ENCODE measurements around the gene DDO. TPM values are rescaled to one million over a fixed set of nuclear protein-coding genes. Genes with fewer than 3 reads are reported as not detected.
A peak's percentile ranks its signal among the peaks of the same experiment; 100 is the strongest.

DDO gene
- total and polyA plus RNA-seq, 4 donors, result 0.79 to 3.1 (median 2.0) TPM

- H3K9me3 ChIP-seq (ENCODE audit: control insufficient read depth in 4 of 4, insufficient read depth in 3 of 4, low read length in 3 of 4), result no peaks in the 10 kb centered on the region
- no peak for TF ChIP-seq CTCF (IDR thresholded peaks at IDR 0.05; ENCODE audit: control extremely low read depth, extremely low read depth)
- H3K36me3 ChIP-seq (ENCODE audit: control insufficient read depth in 4 of 4, insufficient read depth in 4 of 4, low read length in 4 of 4), result no peaks in the 10 kb centered on the region
- H3K27me3 ChIP-seq (ENCODE audit: control insufficient read depth in 3 of 3, insufficient read depth in 3 of 3, low read length in 2 of 3), result no peaks in the 10 kb centered on the region
- H3K9ac ChIP-seq (ENCODE audit: insufficient read depth in 1 of 2, low read length in 2 of 2), result no peak overlapping the region
- DNase-seq, result peak in 1 of 3 donors; percentile 15
- 33 to 56% methylated on average over 4 of the region's 4 CpGs for WGBS, 2 donors
- H3K27ac ChIP-seq (ENCODE audit: low read depth in 1 of 2, low read length in 1 of 2), result no peak overlapping the region
- ATAC-seq (ENCODE audit: insufficient read depth, low FRiP score), result no peak
- H3K4me1 ChIP-seq (ENCODE audit: control insufficient read depth in 5 of 5, insufficient read depth in 5 of 5, low read length in 5 of 5), result peaks cover 0 to 1% (median 0%) of the 10 kb centered on the region in 5 donors
- H3K4me3 ChIP-seq, result no peak overlapping the region
These were observed 25.5 kb downstream of the DDO start for GRCh38 chr6:110389689-110390382.

GRCh38 chr6:110387986-110388385 lies 27.4 kb downstream of the DDO start:
- DNase-seq, result no peak
- peaks cover 0 to 1% (median 0%) of the 10 kb centered on the region in 5 donors for H3K4me1 ChIP-seq (ENCODE audit: control insufficient read depth in 5 of 5, insufficient read depth in 5 of 5, low read length in 5 of 5)
- no peaks in the 10 kb centered on the region for H3K36me3 ChIP-seq (ENCODE audit: control insufficient read depth in 4 of 4, insufficient read depth in 4 of 4, low read length in 4 of 4)
- H3K9ac ChIP-seq (ENCODE audit: insufficient read depth in 1 of 2, low read length in 2 of 2), result no peak overlapping the region
- TF ChIP-seq CTCF (IDR thresholded peaks at IDR 0.05; ENCODE audit: control extremely low read depth, extremely low read depth), result no peak
- no peak for ATAC-seq (ENCODE audit: insufficient read depth, low FRiP score)
- no peaks in the 10 kb centered on the region for H3K27me3 ChIP-seq (ENCODE audit: control insufficient read depth in 3 of 3, insufficient read depth in 3 of 3, low read length in 2 of 3)
- no peaks in the 10 kb centered on the region for H3K9me3 ChIP-seq (ENCODE audit: control insufficient read depth in 4 of 4, insufficient read depth in 3 of 4, low read length in 3 of 4)
- no peak overlapping the region for H3K27ac ChIP-seq (ENCODE audit: low read depth in 1 of 2, low read length in 1 of 2)
- 75 to 87% methylated on average over 2 of the region's 2 CpGs for WGBS, 2 donors
- no peak overlapping the region for H3K4me3 ChIP-seq

GRCh38 chr6:110385458-110385863 lies 29.9 kb downstream of the DDO start:
- WGBS, 2 donors, result 92 to 100% methylated on average over 1 of the region's 1 CpG
- H3K9ac ChIP-seq (ENCODE audit: insufficient read depth in 1 of 2, low read length in 2 of 2), result no peak overlapping the region
- no peak for DNase-seq
- H3K4me1 ChIP-seq (ENCODE audit: control insufficient read depth in 5 of 5, insufficient read depth in 5 of 5, low read length in 5 of 5), result peaks cover 0 to 1% (median 0%) of the 10 kb centered on the region in 5 donors
- no peaks in the 10 kb centered on the region for H3K27me3 ChIP-seq (ENCODE audit: control insufficient read depth in 3 of 3, insufficient read depth in 3 of 3, low read length in 2 of 3)
- H3K36me3 ChIP-seq (ENCODE audit: control insufficient read depth in 4 of 4, insufficient read depth in 4 of 4, low read length in 4 of 4), result no peaks in the 10 kb centered on the region
- H3K27ac ChIP-seq (ENCODE audit: low read depth in 1 of 2, low read length in 1 of 2), result no peak overlapping the region
- H3K4me3 ChIP-seq, result no peak overlapping the region
- no peak for TF ChIP-seq CTCF (IDR thresholded peaks at IDR 0.05; ENCODE audit: control extremely low read depth, extremely low read depth)
- no peak for ATAC-seq (ENCODE audit: insufficient read depth, low FRiP score)
- no peaks in the 10 kb centered on the region for H3K9me3 ChIP-seq (ENCODE audit: control insufficient read depth in 4 of 4, insufficient read depth in 3 of 4, low read length in 3 of 4)

- Histone ChIP-seq H3K4me1 (ENCODE audit: control insufficient read depth in 5 of 5, insufficient read depth in 5 of 5, low read length in 5 of 5) (no peaks in the 10 kb centered on the region), H3K36me3 (ENCODE audit: control insufficient read depth in 4 of 4, insufficient read depth in 4 of 4, low read length in 4 of 4) (no peaks in the 10 kb centered on the region), H3K9ac (ENCODE audit: insufficient read depth in 1 of 2, low read length in 2 of 2) (no peak overlapping the region), H3K27me3 (ENCODE audit: control insufficient read depth in 3 of 3, insufficient read depth in 3 of 3, low read length in 2 of 3) (no peaks in the 10 kb centered on the region), H3K4me3 (no peak overlapping the region), H3K9me3 (ENCODE audit: control insufficient read depth in 4 of 4, insufficient read depth in 3 of 4, low read length in 3 of 4) (no peaks in the 10 kb centered on the region), H3K27ac (ENCODE audit: low read depth in 1 of 2, low read length in 1 of 2) (no peak overlapping the region)
- DNase-seq (no peak), ATAC-seq (ENCODE audit: insufficient read depth, low FRiP score) (no peak)
- no peak for TF ChIP-seq CTCF (IDR thresholded peaks at IDR 0.05; ENCODE audit: control extremely low read depth, extremely low read depth)
- WGBS, 2 donors, result 83 to 97% methylated on average over 9 of the region's 9 CpGs
These were observed 36.8 kb downstream of the DDO start for GRCh38 chr6:110378552-110378951.

Measured in lung (tissue), 12 donors.